Esophagus muscularis mucosa (tissue), 4 donors: ENCODE measurements around the gene CACNA1E. TPM values are rescaled to one million over a fixed set of nuclear protein-coding genes. Genes with fewer than 3 reads are reported as not detected.
A peak's percentile ranks its signal among the peaks of the same experiment; 100 is the strongest.

Experiments used
- DNase-seq: peaks from one replicate; pipeline ENCODE4 v3.0.0-alpha.2; 2017; ENCODE audit errors: extremely low spot score
- H3K27ac ChIP-seq, 4 donors: fragments of 200-600 bp; sonication (generic); replicated peaks in 1 of 4; 1 replicate in 3 of 4; 2 replicates in 1 of 4; pipeline ENCODE4 v1.5.1; 2016 to 2019; ENCODE audit warnings: mild to moderate bottlenecking in 1 of 4
- H3K27me3 ChIP-seq, 4 donors: fragments of 200-600 bp; sonication (generic); one replicate each; pipeline versions ENCODE4 v1.5.1 to v1.6.0; 2016 to 2019
- H3K36me3 ChIP-seq, 4 donors: fragments of 200-600 bp; sonication (generic); one replicate each; pipeline ENCODE4 v1.5.1; 2016 to 2019
- H3K4me1 ChIP-seq, 4 donors: fragments of 200-600 bp; sonication (generic); one replicate each; pipeline ENCODE4 v1.5.1; 2016 to 2019
- H3K4me3 ChIP-seq, 4 donors: fragments of 200-600 bp; sonication (generic); 1 replicate in 2 of 4; 2 replicates in 2 of 4; pipeline ENCODE4 v1.5.1; 2016 to 2019; ENCODE audit warnings: mild to moderate bottlenecking in 4 of 4, moderate library complexity in 1 of 4
- H3K9me3 ChIP-seq, 4 donors: fragments of 200-600 bp; sonication (generic); 1 replicate in 3 of 4; 2 replicates in 1 of 4; pipeline ENCODE4 v1.5.1; 2016 to 2019
- CTCF ChIP-seq, 3 experiments: fragments of 200-600 bp in 2 of 3; fragments of 450-650 bp in 1 of 3; sonication (generic) in 2 of 3; IDR thresholded peaks; one replicate each; pipeline ENCODE4 v1.5.1; 2017 to 2019; ENCODE audit warnings: antibody characterized with exemption in 3 of 3, mild to moderate bottlenecking in 2 of 3, moderate library complexity in 1 of 3
- EP300 ChIP-seq: sonication (generic); formaldehyde crosslinking; IDR thresholded peaks from one replicate; pipeline ENCODE4 v1.6.1; 2017; ENCODE audit warnings: antibody characterized with exemption
- POLR2A ChIP-seq: fragments of 450-650 bp; IDR thresholded peaks from one replicate; pipeline ENCODE4 v1.6.1; 2017; ENCODE audit warnings: antibody characterized with exemption, moderate library complexity, mild to moderate bottlenecking, low read depth
- POLR2AphosphoS5 ChIP-seq, 2 donors: sonication (generic); formaldehyde crosslinking; IDR thresholded peaks; one replicate each; pipeline ENCODE4 v1.6.1; 2017; ENCODE audit warnings: antibody characterized with exemption in 2 of 2
- WGBS: methylation state at CpG from one replicate; pipeline ENCODE4 v1.1.5; 2018; 5-methylcytosine and 5-hydroxymethylcytosine counted together
- intact Hi-C: fragments of 100-400 bp; cut with DNase I; formaldehyde crosslinking; loops from one replicate; pipeline ENCODE4 v1.15.1; 2023
- total RNA-seq, 4 donors: library from RNA; depleted of rRNA; stranded (reverse); fragments of >200 nt; gene quantifications; one replicate each; pipeline versions ENCODE4 v1.1.0 to v1.2.1, GENCODE V29; 2016

Gene CACNA1E
- total RNA-seq, 4 donors from 2014 or later: under 0.01 to 0.66 (median 0.25) TPM

- intact Hi-C loops: loop anchor here (1.0 to 10.0 kb wide), 3 partner anchors 197 to 603 kb away; no protein-coding TSS in a partner anchor
- Histone ChIP-seq H3K27ac (no peak overlapping the region), H3K27me3 (peaks cover 0 to 36% (median 24%) of the 10 kb centered on the region in 4 donors), H3K36me3 (no peaks in the 10 kb centered on the region), H3K4me3 (no peak overlapping the region), H3K4me1 (peaks cover 5 to 28% (median 22%) of the 10 kb centered on the region in 4 donors), H3K9me3 (no peaks in the 10 kb centered on the region)
- WGBS: 31% methylated on average over 3 of the region's 3 CpGs
- no peak for DNase-seq
- TF ChIP-seq EP300 (no peak), CTCF (IDR thresholded peaks at IDR 0.05) (peak; percentile 76 to 84 (median 79))
Measured at GRCh38 chr1:181479137-181479745, 4.1 kb upstream of the CACNA1E start.

- peak overlapping the region; percentile 45 to 55 (median 48) for H3K4me3 ChIP-seq
- H3K4me1 ChIP-seq: peaks cover 9 to 40% (median 33%) of the 10 kb centered on the region in 4 donors
- H3K9me3 ChIP-seq: no peaks in the 10 kb centered on the region
- no peak for DNase-seq
- no peak for TF ChIP-seq POLR2A
- no peak for TF ChIP-seq POLR2AphosphoS5 (IDR thresholded peaks at IDR 0.05)
- TF ChIP-seq EP300: no peak
- TF ChIP-seq CTCF (IDR thresholded peaks at IDR 0.05): no peak
- WGBS: 35% methylated on average over 12 of the region's 36 CpGs
- intact Hi-C loops: no loop called here
- no peak overlapping the region for H3K27ac ChIP-seq
- peaks cover 0 to 59% (median 47%) of the 10 kb centered on the region in 4 donors for H3K27me3 ChIP-seq
- no peaks in the 10 kb centered on the region for H3K36me3 ChIP-seq
Measured at GRCh38 chr1:181482001-181482430, 1.3 kb upstream of the CACNA1E start.

DNA sequence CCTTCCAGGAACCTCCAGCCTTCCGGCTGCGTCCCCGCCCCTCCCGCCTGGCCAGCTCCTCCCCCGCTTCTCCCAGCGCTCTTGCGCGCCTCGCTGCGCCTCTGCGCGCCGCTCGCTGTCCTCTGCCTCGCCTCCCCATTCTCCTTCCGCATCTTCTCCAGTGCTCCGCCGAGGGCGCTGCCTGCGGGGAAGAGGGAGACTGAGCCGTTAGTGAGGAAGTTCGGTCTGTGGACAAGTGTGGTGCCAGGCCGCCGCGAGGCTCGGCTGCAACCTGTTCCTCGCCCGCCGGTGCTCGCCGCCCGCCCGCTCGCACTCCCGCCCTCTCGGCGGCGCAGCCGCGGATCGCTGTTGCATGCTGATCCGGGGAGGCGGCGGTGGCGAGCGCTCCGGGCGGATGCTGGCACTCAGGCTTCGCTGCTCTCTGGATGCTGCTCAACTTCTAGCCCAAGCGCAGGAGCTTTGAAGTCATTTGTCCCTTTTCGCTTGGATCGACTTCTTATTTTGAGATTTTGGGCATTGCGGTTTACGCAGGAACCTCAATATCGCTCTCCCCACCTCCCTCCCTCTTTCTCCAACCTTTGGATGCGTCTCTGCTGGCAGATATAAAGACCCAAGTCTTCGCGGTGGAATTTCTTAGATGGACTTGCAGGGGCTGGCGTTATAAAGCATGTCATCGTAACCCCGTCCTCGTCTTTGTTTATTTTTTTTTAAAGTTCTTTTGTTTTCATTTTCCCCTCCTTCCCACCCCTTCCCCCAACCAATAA is 614 bp upstream of the CACNA1E start:
- intact Hi-C loops: no loop called here
- WGBS: under 1% methylated on average over 31 of the region's 62 CpGs
- H3K36me3 ChIP-seq: no peaks in the 10 kb centered on the region
- no peak for DNase-seq
- no peaks in the 10 kb centered on the region for H3K9me3 ChIP-seq
- no peak overlapping the region for H3K27ac ChIP-seq
- peaks cover 9 to 40% (median 33%) of the 10 kb centered on the region in 4 donors for H3K4me1 ChIP-seq
- H3K27me3 ChIP-seq: peaks cover 0 to 66% (median 47%) of the 10 kb centered on the region in 4 donors
- no peak for TF ChIP-seq EP300
- no peak for TF ChIP-seq CTCF (IDR thresholded peaks at IDR 0.05)
- peak overlapping the region; percentile 45 to 55 (median 48) for H3K4me3 ChIP-seq

DNA sequence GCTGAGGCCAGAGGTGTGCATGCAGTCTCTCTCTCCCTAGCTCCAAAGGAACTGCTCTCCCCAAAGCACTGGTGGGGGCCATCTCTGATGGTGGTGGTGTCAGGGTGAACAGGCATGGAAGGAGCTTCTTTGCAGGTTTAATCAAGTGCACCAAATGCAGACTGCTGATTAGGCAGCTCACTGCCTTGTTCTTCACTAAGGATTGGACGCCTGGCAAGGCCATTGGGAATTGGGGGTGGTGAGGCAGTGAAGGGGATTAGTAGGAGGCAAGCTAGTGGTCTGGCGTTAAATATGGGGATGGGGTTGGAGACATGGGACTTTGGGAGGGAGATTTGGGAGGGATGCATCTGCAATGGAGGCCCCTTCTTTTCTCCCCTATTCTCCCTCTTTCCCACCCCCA is 1.5 kb downstream of the CACNA1E start:
- Histone ChIP-seq H3K27ac (no peak overlapping the region), H3K36me3 (no peaks in the 10 kb centered on the region), H3K4me3 (no peak overlapping the region), H3K9me3 (no peaks in the 10 kb centered on the region), H3K4me1 (peaks cover 9 to 33% (median 30%) of the 10 kb centered on the region in 4 donors), H3K27me3 (peaks cover 0 to 68% (median 47%) of the 10 kb centered on the region in 4 donors)
- 92% methylated on average over 2 of the region's 2 CpGs for WGBS
- DNase-seq: no peak
- TF ChIP-seq EP300: no peak
- TF ChIP-seq POLR2AphosphoS5 (IDR thresholded peaks at IDR 0.05): no peak
- no peak for TF ChIP-seq POLR2A
- TF ChIP-seq CTCF (IDR thresholded peaks at IDR 0.05): no peak
- intact Hi-C loops: no loop called here
